CD8-positive, alpha-beta memory T cell (primary cell): ENCODE data around the gene HSD17B2. TPM values are rescaled to one million over a fixed set of nuclear protein-coding genes. Genes with fewer than 3 reads are reported as not detected.

Experiments used
- CTCF ChIA-PET: fragments of 350-600 bp; sonication (Branson Sonifier 250); formaldehyde crosslinking; loops from one replicate; lab custom pipeline; 2021; ENCODE audit warnings: antibody characterized with exemption; lab: Charles Lee
- POLR2A ChIA-PET: fragments of 350-600 bp; sonication (Branson Sonifier 250); formaldehyde crosslinking; loops from one replicate; lab custom pipeline; 2021; ENCODE audit warnings: antibody characterized with exemption; lab: Charles Lee
- DNase-seq, 5 donors: peaks; one replicate each; pipeline versions ENCODE4 v3.0.0 to v3.0.0-alpha.2; 2020 to 2022; ENCODE audit warnings: mixed read lengths in 1 of 5
- H3K27ac ChIP-seq: one replicate; pipeline ENCODE4 v1.7.0; 2013; ENCODE audit warnings: low read depth, mild to moderate bottlenecking, low read length, moderate library complexity
- H3K27me3 ChIP-seq: 2 replicates; pipeline ENCODE4 v1.7.0; 2013; ENCODE audit warnings: low read length, mild to moderate bottlenecking; ENCODE audit not compliant: insufficient read depth, poor library complexity, severe bottlenecking
- H3K36me3 ChIP-seq: 2 replicates; pipeline ENCODE4 v1.7.0; 2013; ENCODE audit warnings: mild to moderate bottlenecking, low read length, moderate library complexity; ENCODE audit not compliant: insufficient read depth
- H3K4me1 ChIP-seq: 2 replicates; pipeline ENCODE4 v1.7.0; 2013; ENCODE audit warnings: mild to moderate bottlenecking, low read length, moderate library complexity; ENCODE audit not compliant: insufficient read depth
- H3K4me3 ChIP-seq: 2 replicates; pipeline ENCODE4 v1.7.0; 2013; ENCODE audit warnings: mild to moderate bottlenecking, low read length
- H3K9me3 ChIP-seq: 2 replicates; pipeline ENCODE4 v1.7.0; 2013; ENCODE audit warnings: mild to moderate bottlenecking, low read length
- H3K27ac Mint-ChIP-seq, 8 donors: one replicate each; pipeline ENCODE4 v1.8.0; 2020 to 2021; ENCODE audit warnings: mixed read lengths in 8 of 8, mild to moderate bottlenecking in 6 of 8, inconsistent platforms in 3 of 8, moderate library complexity in 3 of 8
- H3K27me3 Mint-ChIP-seq, 2 donors: one replicate each; pipeline ENCODE4 v1.8.0; 2020 to 2021; ENCODE audit warnings: mixed read lengths in 2 of 2, mild to moderate bottlenecking in 1 of 2, moderate library complexity in 1 of 2
- H3K36me3 Mint-ChIP-seq, 3 donors: one replicate each; pipeline ENCODE4 v1.8.0; 2020 to 2021; ENCODE audit warnings: mixed read lengths in 3 of 3, inconsistent platforms in 1 of 3, mild to moderate bottlenecking in 1 of 3
- H3K4me1 Mint-ChIP-seq, 3 donors: one replicate each; pipeline ENCODE4 v1.8.0; 2020 to 2021; ENCODE audit warnings: mixed read lengths in 3 of 3, inconsistent platforms in 1 of 3, mild to moderate bottlenecking in 1 of 3
- H3K4me3 Mint-ChIP-seq, 7 donors: one replicate each; pipeline ENCODE4 v1.8.0; 2020 to 2021; ENCODE audit warnings: mixed read lengths in 7 of 7, mild to moderate bottlenecking in 6 of 7, moderate library complexity in 4 of 7, inconsistent platforms in 2 of 7
- H3K9me3 Mint-ChIP-seq, 5 donors: one replicate each; pipeline ENCODE4 v1.8.0; 2020 to 2022; ENCODE audit warnings: mixed read lengths in 5 of 5, mild to moderate bottlenecking in 3 of 5, moderate library complexity in 2 of 5, inconsistent platforms in 1 of 5
- polyA plus RNA-seq: library from polyadenylated mRNA; unstranded; fragments of 300-500 nt; fragmentation: Illumina TruSeq; gene quantifications from one replicate; pipeline ENCODE4 v1.2.3, GENCODE V29; 2021
- total RNA-seq, 2 experiments: library from RNA; stranded (reverse); gene quantifications; one replicate each; pipeline ENCODE4 v1.2.3, GENCODE V29; 2021

Gene HSD17B2
- not detected for total RNA-seq
- polyA plus RNA-seq: 0.03 TPM

DNA sequence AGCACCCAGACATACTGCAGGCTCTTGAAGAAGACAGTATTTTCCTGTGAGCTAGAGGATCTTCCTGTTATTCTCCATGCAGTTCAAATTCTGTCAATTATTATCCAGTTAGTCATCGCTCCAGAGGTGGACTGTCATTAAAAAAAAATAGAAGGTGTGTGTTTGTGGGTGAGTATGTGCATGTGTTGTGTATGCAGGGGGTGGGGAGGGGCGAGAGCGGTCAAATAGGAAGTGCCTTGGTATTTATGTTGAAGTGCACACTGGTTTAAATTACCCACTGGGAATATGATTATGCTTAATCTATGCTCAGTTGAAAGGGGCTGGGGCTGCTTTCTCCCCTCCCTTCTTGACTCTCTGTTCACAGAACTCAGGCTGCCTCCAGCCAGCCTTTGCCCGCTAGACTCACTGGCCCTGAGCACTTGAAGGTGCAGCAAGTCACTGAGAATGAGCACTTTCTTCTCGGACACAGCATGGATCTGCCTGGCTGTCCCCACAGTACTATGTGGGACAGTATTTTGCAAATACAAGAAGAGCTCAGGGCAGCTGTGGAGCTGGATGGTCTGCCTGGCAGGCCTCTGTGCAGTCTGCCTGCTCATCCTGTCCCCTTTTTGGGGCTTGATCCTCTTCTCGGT lies at the start of gene HSD17B2:
TSS of gene HSD17B2 (plus strand) at position 273 of the 632 bp plus-strand sequence. CDS start at position 445, 172 bp downstream.
- CTCF ChIA-PET: no interaction called here
- Mint-ChIP-seq H3K27me3 (peaks cover 11 to 57% of the 10 kb centered on the region in 2 donors), H3K4me1 (no peaks in the 10 kb centered on the region)

GRCh38 chr16:81987121-81987520 lies 47.9 kb upstream of the HSD17B2 start:
- Histone ChIP-seq H3K27me3 (no peaks in the 10 kb centered on the region), H3K27ac (no peak overlapping the region), H3K9me3 (no peaks in the 10 kb centered on the region), H3K4me3 (no peak overlapping the region), H3K4me1 (no peaks in the 10 kb centered on the region), H3K36me3 (no peaks in the 10 kb centered on the region)
- ChIA-PET CTCF (no interaction called here), POLR2A (no interaction called here)
- peaks cover 8 to 14% of the 10 kb centered on the region in 2 donors for H3K27me3 Mint-ChIP-seq
- no peaks in the 10 kb centered on the region for H3K36me3 Mint-ChIP-seq
- DNase-seq: no peak
- H3K4me1 Mint-ChIP-seq: no peaks in the 10 kb centered on the region
- no peak overlapping the region for H3K4me3 Mint-ChIP-seq
- H3K27ac Mint-ChIP-seq: no peak overlapping the region
- H3K9me3 Mint-ChIP-seq: no peaks in the 10 kb centered on the region

More for the DNA sequence above, at the start of gene HSD17B2:
- H3K27ac Mint-ChIP-seq: peak within 1 kb of the TSS in 1 of 8 donors; percentile 66
- no peaks in the 10 kb centered on the region for H3K36me3 Mint-ChIP-seq
- Histone ChIP-seq H3K27me3 (no peaks in the 10 kb centered on the region), H3K36me3 (no peaks in the 10 kb centered on the region), H3K27ac (no peak within 1 kb of the TSS), H3K4me3 (no peak within 1 kb of the TSS), H3K9me3 (no peaks in the 10 kb centered on the region), H3K4me1 (no peaks in the 10 kb centered on the region)
- H3K4me3 Mint-ChIP-seq: peak within 1 kb of the TSS in 1 of 7 donors; percentile 21
- H3K9me3 Mint-ChIP-seq: no peaks in the 10 kb centered on the region
- DNase-seq: no peak
- POLR2A ChIA-PET: no interaction called here

GRCh38 chr16:81987706-81988105 lies 47.3 kb upstream of the HSD17B2 start:
- Histone ChIP-seq H3K9me3 (no peaks in the 10 kb centered on the region), H3K27me3 (no peaks in the 10 kb centered on the region), H3K4me3 (no peak overlapping the region), H3K36me3 (no peaks in the 10 kb centered on the region), H3K27ac (no peak overlapping the region), H3K4me1 (no peaks in the 10 kb centered on the region)
- Mint-ChIP-seq H3K27ac (no peak overlapping the region), H3K9me3 (no peaks in the 10 kb centered on the region), H3K27me3 (peaks cover 8 to 11% of the 10 kb centered on the region in 2 donors), H3K36me3 (no peaks in the 10 kb centered on the region), H3K4me1 (no peaks in the 10 kb centered on the region), H3K4me3 (no peak overlapping the region)
- ChIA-PET POLR2A (no interaction called here), CTCF (no interaction called here)
- no peak for DNase-seq

DNA sequence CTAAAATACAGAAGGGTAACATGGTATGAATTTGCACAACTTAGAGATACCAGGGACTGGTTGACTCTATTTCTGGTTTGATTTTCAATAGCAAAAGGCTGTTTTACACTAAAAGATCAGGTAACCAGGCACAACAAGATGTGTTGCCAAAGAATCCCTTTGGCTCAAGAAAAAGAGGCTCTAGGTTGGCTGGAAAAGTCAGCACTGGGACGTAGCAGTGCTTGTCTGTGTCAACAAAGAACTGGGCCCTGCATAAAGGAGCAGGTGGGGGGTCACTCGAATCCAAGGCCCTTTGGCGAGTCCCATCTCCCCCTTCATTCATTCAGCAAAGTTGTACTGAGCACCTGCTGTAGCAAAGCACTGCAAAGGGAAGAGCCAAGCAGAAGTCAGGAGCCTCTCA lies 42.2 kb upstream of the HSD17B2 start:
- no peaks in the 10 kb centered on the region for H3K4me1 Mint-ChIP-seq
- no peaks in the 10 kb centered on the region for H3K9me3 Mint-ChIP-seq
- H3K4me3 Mint-ChIP-seq: no peak overlapping the region
- H3K4me1 ChIP-seq: no peaks in the 10 kb centered on the region
- DNase-seq: no peak
- ChIA-PET CTCF (no interaction called here), POLR2A (no interaction called here)
- peak overlapping the region in 1 of 8 donors; percentile 34 for H3K27ac Mint-ChIP-seq
- no peak overlapping the region for H3K4me3 ChIP-seq
- peaks cover 0 to 19% (median under 1%) of the 10 kb centered on the region in 3 donors for H3K36me3 Mint-ChIP-seq
- H3K27me3 ChIP-seq: no peaks in the 10 kb centered on the region
- no peak overlapping the region for H3K27ac ChIP-seq
- no peaks in the 10 kb centered on the region for H3K36me3 ChIP-seq
- no peaks in the 10 kb centered on the region for H3K9me3 ChIP-seq
- H3K27me3 Mint-ChIP-seq: no peaks in the 10 kb centered on the region

- no peaks in the 10 kb centered on the region for H3K36me3 ChIP-seq
- Mint-ChIP-seq H3K36me3 (peaks cover 0 to 33% (median 8%) of the 10 kb centered on the region in 3 donors), H3K4me1 (no peaks in the 10 kb centered on the region), H3K4me3 (no peak overlapping the region), H3K27me3 (no peaks in the 10 kb centered on the region), H3K27ac (no peak overlapping the region), H3K9me3 (no peaks in the 10 kb centered on the region)
- no peak for DNase-seq
- no peaks in the 10 kb centered on the region for H3K4me1 ChIP-seq
- H3K27me3 ChIP-seq: no peaks in the 10 kb centered on the region
- H3K9me3 ChIP-seq: no peaks in the 10 kb centered on the region
- no peak overlapping the region for H3K4me3 ChIP-seq
- H3K27ac ChIP-seq: no peak overlapping the region
- ChIA-PET CTCF (no interaction called here), POLR2A (no interaction called here)
These were observed 40.6 kb upstream of the HSD17B2 start for GRCh38 chr16:81994485-81994884.

DNA sequence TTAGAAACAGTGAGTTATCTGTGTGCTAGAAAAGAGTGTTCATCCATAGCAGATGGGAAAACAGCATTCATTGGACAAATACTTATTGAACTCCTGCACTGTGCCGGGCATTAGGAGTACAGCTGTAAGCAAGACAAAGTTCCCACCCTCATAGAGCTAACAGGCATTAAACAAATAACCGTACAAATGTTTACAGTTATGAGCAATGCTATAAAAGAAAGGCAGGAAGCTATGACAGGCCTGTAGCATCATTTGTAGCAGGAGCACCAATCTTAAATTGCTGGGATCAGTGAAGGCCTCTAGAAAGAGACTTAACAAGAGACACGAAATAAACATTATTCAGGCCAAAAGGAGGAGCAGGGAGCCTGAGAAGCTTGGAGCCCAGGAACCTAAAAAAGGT lies 39.4 kb upstream of the HSD17B2 start:
- CTCF ChIA-PET: no interaction called here

GRCh38 chr16:81996664-81997509 lies 38.2 kb upstream of the HSD17B2 start:
- H3K27ac Mint-ChIP-seq: no peak overlapping the region
- no peaks in the 10 kb centered on the region for H3K9me3 Mint-ChIP-seq
- no peaks in the 10 kb centered on the region for H3K27me3 ChIP-seq
- no peaks in the 10 kb centered on the region for H3K4me1 ChIP-seq
- H3K27ac ChIP-seq: no peak overlapping the region
- H3K36me3 Mint-ChIP-seq: peaks cover 3 to 47% (median 11%) of the 10 kb centered on the region in 3 donors
- no peak for DNase-seq
- H3K27me3 Mint-ChIP-seq: peaks cover 0 to 2% of the 10 kb centered on the region in 2 donors
- H3K9me3 ChIP-seq: no peaks in the 10 kb centered on the region
- CTCF ChIA-PET: no interaction called here
- no peak overlapping the region for H3K4me3 Mint-ChIP-seq
- peaks cover 0 to 1% (median 0%) of the 10 kb centered on the region in 3 donors for H3K4me1 Mint-ChIP-seq
- no peaks in the 10 kb centered on the region for H3K36me3 ChIP-seq
- POLR2A ChIA-PET: no interaction called here
- H3K4me3 ChIP-seq: no peak overlapping the region

More for the DNA sequence above, 39.4 kb upstream of the HSD17B2 start:
- no peaks in the 10 kb centered on the region for H3K27me3 Mint-ChIP-seq
- no peaks in the 10 kb centered on the region for H3K36me3 ChIP-seq
- no peaks in the 10 kb centered on the region for H3K9me3 ChIP-seq
- peak overlapping the region in 2 of 8 donors; percentile 2 to 51 for H3K27ac Mint-ChIP-seq
- H3K4me3 ChIP-seq: no peak overlapping the region
- no peak for DNase-seq
- no peaks in the 10 kb centered on the region for H3K4me1 Mint-ChIP-seq
- no peaks in the 10 kb centered on the region for H3K4me1 ChIP-seq
- H3K27me3 ChIP-seq: no peaks in the 10 kb centered on the region
- no peaks in the 10 kb centered on the region for H3K9me3 Mint-ChIP-seq
- POLR2A ChIA-PET: no interaction called here
- H3K4me3 Mint-ChIP-seq: no peak overlapping the region
- H3K36me3 Mint-ChIP-seq: peaks cover 0 to 42% (median 8%) of the 10 kb centered on the region in 3 donors
- no peak overlapping the region for H3K27ac ChIP-seq

GRCh38 chr16:81997738-81998137 lies 37.3 kb upstream of the HSD17B2 start:
- no peak overlapping the region for H3K27ac Mint-ChIP-seq
- H3K9me3 Mint-ChIP-seq: no peaks in the 10 kb centered on the region
- H3K4me3 Mint-ChIP-seq: no peak overlapping the region
- H3K4me1 Mint-ChIP-seq: peaks cover 0 to 7% (median 6%) of the 10 kb centered on the region in 3 donors
- Histone ChIP-seq H3K4me1 (no peaks in the 10 kb centered on the region), H3K36me3 (no peaks in the 10 kb centered on the region), H3K9me3 (no peaks in the 10 kb centered on the region), H3K4me3 (no peak overlapping the region), H3K27me3 (no peaks in the 10 kb centered on the region), H3K27ac (no peak overlapping the region)
- no peak for DNase-seq
- H3K27me3 Mint-ChIP-seq: peaks cover 0 to 2% of the 10 kb centered on the region in 2 donors
- POLR2A ChIA-PET: no interaction called here
- peaks cover 3 to 54% (median 14%) of the 10 kb centered on the region in 3 donors for H3K36me3 Mint-ChIP-seq
- CTCF ChIA-PET: no interaction called here
